Stimulated activated CD4-positive, alpha-beta T cell treated with anti-CD3 and anti-CD28 coated beads, Interleukin-1b, Interleukin-23, amount 100 ng/mL, for 4 hours (primary cell): Measurements from ENCODE around the gene CFAP99.
"Not testable (repeated sequence)": the region's sequence is repeated elsewhere in the genome, so short reads cannot be mapped to it uniquely, and the experiment has no call there.

Experiments
- DNase-seq, 2 donors: peaks; one replicate each; pipeline ENCODE4 v3.0.0-alpha.2; 2020; ENCODE audit warnings: low read depth in 2 of 2

The CFAP99 gene

GRCh38 chr4:2428496-2429213 lies 9.9 kb downstream of the CFAP99 start:
- no peak for DNase-seq

GRCh38 chr4:2429945-2430757 lies 11.4 kb downstream of the CFAP99 start:
- not testable (repeated sequence) for DNase-seq

DNA sequence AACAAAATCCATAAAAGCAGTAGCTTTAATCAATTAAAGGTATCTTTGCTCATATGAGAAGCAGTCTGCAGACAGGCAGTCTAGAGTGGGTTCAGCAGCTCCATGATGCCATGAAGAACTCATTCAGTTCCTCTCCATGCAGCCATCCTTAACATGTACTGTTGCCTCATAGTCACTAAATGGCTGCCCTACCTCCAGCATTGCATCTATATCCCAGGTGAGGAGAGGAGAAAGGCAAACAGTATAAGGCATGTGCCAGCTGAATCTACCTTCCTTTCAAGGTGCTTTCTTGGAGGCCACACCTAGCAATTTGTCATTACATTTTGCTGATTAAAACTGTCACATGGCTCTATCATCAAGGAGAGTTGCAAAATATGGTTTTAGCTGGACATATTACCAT lies 13.2 kb downstream of the CFAP99 start:
- DNase-seq: no peak

DNA sequence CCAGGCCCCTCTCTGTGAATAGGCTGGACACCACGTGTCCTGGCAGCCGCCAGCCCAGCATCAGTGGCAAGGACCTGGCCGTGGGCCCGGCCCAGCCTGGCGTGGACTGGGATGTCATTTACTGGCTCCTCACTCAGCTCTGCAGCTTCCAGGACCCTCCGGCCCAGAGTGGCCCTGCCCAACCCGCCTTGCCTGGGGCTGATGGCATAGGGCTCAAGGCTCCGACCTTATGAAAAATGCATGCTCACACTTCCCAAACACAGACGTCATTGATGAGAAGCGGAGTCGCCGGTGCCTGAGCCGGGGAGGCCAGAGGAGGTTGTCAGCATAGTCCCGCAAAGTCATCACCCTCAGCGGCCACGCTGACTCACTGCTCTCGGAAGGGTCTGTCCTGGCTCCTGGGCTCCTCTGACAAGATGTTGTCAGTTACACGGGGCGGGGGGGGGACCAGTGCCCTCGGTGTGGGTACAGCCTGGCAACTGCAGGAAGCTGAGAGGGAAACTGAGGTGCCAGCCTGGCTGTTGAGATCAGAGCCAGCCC lies 14.3 kb downstream of the CFAP99 start:
- no peak for DNase-seq

DNA sequence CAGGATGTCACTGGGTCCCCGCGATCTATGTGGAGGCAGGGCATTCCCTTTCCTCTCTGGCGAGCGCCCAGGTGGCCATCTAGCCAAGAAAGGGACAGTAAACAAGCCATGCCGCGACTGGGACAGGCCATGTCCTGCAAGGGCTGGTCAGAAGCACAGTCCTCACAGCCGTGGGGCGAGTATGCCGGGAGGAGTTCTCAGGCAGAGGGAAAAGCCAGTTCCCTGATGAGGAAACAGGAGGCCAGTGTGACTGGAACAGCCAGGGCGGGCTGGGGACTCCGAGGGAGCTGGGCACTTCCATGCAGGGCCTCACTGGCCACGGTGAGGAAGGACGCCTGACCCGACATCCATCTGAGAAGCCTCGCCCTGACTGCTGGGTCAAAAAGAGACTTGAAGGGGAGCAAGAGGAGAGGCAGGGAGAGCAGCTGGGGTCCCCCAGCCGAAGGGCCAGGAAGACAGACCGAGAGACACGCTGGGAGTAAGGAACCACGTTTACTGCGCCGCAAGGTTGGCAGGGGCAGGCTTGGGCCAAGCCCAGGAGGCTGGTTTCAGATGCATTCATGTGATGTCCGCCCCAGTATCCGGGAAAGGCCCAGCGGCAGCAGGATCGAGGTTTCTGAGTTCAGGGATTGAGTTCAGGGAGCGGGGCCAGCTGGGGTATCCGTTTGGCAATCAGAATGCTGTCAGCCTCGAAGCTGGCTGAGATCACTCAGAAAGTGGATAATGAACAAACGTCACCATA lies 15.0 kb downstream of the CFAP99 start:
- no peak for DNase-seq

DNA sequence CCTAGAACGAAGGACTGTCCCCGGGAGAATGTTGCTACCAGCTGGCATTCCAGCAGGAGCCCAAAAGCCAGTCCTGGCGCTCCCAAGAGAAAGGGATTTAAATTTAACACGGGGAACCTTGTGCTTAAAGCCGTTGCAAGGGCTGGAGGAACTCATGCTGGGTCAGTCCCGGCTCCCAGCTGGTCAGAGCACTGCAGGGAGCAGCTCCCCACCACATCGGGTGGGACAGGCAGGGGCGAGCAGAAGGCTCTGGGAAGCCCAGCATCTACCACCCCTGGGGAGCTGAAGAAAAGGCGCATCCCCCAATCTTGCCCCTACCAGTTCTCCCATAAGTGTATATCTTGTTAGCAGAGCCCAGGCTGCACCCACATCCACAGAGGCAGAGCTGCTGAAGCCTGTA lies 15.7 kb downstream of the CFAP99 start:
- DNase-seq: no peak

GRCh38 chr4:2436301-2436700 lies 17.5 kb downstream of the CFAP99 start:
- no peak for DNase-seq

DNA sequence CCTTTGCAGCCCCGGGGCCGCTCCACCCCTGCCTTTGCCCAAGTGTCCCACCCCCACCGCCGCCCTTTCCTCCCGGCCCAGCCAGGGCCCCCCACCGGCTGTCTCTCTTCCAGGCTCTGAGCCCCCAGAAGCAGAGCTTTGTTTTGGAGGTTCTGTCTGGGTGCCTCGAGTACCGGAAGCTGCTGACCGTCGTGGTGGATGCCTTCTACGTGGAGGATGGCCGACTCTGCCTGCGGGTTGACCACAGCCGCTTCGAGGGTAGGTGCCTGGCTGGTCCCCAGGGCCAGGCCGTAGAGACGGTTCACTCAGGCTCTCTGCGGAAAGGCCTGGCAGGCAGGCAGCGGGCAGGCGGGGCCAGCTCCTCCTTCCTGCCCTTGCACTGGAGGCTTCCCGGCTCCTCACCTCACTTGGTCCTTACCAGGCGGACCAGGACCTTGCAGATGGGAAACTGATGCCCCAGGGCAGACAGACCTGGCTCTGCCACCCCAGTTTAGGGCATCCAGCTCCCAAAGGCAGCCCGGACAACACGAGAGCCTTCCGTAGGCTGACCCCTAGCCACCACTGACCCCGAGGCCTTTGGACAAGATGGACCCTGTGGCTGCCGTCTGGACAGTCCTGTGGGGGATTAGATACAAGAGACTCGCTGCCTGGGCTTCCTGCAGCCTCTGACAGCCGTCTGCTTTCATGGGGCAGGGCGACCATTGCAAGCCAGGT lies 18.2 kb downstream of the CFAP99 start:
- no peak for DNase-seq

GRCh38 chr4:2437475-2438215 lies 18.9 kb downstream of the CFAP99 start:
- DNase-seq: no peak

- DNase-seq: no peak
Observed at GRCh38 chr4:2438822-2439718, 20.3 kb downstream of the CFAP99 start.

DNA sequence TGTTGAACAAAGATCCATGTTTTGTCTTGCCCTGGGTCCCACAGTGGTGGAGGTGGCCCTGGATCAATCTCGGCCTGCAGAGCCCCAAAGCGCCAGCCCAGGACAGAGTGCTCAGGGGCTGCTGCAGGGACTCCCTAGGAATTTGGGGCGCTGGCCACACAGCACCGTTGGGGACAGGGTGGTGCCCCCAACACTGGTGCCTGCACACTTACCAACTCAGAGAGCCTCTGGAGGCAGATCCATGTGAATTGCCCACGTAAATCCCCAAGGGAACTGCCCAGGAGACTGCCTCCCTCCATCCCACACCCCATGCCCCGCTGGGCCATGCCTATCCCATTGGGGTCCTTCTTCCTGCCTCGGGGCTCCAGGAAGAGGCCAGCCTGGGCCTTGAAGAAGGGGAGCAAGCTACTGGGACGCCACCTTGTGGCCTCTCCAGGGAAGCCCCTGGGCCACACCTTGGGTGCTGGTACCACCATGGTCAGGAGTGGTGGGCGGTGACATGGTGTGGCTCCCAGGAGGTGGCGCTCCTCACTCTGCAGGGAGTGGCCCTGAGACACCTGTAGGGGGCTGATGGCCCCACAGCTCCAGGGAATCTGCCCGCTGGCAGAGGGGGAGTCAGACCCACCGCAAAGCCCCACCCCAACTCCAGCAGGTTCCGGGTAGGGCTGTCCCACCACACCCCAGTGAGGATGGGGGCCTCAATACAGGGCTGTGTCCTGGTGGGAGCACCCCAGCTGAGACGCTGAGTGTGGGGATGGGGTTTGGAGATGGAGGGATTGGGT lies 22.8 kb downstream of the CFAP99 start:
- DNase-seq: peak; percentile 45 to 61

DNA sequence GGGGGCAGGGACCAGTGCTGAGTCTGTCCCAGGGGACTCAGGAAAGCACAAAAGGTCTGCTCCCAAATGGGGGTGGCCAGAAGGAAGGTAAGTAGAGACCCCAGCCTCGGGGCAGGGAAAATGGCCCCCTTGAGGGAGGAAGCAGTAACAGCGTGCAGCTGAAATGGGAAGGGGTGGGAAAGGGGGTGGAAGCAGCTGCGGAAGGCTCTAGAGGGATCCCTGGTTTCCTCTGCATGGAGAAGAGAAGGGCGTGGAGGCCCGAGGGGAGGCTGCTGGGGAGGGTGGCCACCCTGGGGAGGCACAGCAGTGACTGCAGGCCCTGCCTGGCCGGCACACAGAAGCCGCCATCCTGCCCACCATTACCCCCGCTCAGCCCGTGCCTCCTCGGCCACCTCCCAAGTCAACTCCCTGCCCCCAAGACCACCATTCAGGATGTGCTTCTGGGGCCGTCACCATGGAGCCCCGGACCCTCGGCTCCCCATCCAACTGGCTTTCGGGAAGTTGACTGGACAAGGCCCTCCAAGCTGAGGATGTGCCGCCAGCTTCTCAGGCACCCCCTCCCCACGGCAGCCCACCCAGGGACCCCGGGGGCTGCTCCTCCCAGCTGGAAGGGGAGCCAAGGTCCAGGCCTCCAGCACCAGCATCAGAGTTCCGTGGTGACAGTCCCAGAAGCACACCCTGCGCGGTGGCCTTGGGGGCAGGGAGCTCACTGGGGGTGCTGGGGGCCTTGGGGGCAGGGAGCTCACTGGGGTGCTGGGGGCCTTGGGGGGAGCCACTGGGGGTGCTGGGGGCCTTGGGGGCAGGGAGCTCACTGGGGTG lies 23.6 kb downstream of the CFAP99 start:
- no peak for DNase-seq

DNA sequence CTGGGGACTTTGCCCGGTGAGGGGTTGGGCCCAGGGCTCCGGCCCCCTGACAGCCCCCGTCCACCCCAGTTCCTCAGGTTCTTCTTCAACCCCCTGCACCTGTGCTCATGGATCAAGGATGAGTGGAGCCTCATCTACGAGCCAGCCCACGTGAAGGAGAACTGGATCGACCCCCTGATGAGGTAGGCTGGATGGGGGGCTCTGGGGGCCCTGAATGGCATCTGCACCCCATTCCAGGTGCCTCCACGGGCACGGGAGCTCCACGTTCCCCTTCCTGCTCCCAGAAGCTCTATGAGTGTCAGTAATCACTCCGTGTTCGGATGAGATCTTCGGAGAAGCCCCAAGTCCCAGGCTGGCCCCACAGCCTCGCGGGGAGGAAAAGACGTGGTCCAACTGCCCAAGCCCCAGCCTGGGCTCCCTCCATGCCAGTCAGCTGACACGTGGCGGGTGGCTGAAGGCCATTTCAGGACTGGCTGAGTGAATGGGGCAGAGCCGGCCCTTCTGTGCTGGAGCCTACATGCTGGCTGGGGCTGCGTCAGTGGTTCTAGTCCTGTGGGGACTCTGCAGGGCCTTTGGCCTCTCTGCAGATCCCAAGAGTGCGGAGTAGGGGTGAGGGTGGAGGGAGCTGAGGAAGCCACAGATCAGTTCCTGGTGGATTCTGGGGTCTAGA lies 24.4 kb downstream of the CFAP99 start:
- no peak for DNase-seq

DNA sequence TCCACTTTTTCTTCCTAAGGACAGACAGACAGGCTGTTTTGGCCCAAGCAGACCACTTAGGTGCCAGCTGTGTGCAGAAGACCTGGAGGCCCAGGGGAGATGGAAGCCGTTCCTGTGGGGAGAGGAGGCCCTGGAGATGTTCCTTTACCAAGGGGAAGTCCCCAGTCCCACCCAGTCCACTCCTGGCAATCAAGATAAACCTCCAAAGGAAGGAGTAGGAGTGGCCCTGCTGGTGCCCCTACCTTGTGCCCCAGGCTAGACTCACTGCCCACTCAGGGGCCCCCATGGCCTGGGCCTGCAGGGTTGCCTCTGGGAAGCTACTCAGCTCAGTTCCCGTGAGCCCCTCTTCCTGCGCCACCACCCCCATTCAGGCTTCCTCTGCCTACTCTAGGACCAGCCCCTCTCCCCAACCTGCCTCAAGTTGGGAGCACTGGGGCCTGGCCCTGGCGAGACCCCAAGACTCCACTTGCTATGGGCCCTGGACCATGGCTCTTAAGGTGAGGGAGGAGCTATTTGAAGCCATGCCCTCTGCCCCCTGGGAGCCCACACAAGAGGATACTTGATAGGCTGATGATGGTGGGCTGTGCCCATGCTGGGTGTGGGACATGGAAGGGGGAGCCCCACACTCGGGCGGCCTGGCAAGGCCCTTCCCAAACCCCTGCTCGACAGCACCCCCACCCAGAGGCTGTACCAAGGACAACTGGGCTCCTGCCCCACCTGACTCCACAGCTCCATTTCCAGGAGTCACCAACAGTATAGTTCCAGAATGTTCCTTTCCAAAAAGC lies 25.4 kb downstream of the CFAP99 start:
- DNase-seq: no peak

DNA sequence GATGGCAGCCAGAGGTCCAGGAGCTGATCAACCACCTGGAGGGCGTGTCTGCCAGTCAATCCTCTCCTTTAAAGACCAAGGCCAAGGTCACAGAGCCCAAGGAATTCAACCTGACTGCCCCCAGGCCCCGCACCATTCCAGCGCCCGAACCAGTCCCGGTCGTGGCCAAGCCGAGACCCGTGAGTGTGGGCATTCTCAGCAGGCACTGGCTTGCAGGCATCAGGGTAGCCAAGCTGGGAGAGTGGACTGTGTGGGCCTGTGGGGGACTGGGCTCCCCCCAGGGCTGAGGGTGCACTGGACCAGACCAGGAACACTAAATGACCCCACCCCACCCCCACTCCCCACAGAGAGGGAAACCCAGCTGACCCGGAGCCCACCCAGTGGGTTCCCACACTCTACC lies 26.4 kb downstream of the CFAP99 start:
- no peak for DNase-seq

- no peak for DNase-seq
Observed at GRCh38 chr4:2445571-2445970, 26.8 kb downstream of the CFAP99 start.
